Bone marrow (tissue), 2 donors: ENCODE results near the gene DCPS.
"Not testable (repeated sequence)": the region's sequence is repeated elsewhere in the genome, so short reads cannot be mapped to it uniquely, and the experiment has no call there.

Experiments
- DNase-seq, 2 donors: peaks; one replicate each; lab custom pipeline; 2025; lab: John Stamatoyannopoulos, UW

Gene DCPS

DNA sequence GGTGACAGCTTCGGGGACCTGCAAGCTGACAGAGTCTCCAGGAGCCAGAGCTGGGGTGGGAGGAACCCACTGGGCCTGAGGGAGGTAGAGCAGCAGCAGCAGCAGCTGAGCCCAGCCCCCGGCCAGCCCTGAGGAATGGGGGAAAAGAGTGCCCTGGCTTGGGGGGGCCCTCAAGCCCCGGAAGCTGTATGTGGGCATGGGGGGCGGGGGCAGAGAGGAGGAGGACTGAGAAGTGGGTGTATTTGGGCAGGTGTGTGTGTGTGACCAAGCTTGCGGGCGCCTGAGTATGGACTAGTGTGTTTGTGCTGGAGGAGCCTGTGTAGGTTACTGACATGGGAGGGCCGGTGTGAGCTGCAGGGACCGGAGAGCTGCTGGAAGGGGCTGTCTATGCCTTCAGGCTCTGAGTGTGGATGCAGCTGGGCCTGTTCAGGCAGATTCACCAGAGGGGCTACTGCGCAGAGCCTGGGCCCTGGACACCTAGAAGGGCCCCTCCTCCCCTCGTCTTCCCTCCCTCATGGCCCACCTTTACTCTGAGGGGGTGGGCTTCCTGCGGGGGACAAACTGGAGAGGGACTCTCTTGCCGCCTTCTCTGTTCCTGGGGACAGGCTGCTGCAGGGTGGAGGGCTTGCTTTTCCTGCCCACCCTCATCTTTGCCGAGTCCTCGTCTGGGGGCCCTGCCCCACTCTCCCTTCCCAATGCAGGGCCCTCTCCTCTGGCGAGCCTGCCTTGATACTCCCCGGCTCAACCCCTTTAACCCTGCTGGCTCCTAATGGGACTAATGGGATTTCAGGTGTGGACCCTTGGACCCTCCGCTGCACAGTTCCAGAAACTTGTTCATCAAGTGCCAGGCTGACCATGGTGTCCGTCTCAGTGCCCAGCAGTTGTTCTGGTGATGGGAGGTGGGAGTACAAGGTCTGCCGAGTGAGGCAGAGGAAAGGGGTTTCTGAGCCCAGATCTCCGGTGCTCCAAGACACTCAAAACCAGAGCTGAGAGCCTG is 79.8 kb downstream of the DCPS start:
- DNase-seq = no peak

DNA sequence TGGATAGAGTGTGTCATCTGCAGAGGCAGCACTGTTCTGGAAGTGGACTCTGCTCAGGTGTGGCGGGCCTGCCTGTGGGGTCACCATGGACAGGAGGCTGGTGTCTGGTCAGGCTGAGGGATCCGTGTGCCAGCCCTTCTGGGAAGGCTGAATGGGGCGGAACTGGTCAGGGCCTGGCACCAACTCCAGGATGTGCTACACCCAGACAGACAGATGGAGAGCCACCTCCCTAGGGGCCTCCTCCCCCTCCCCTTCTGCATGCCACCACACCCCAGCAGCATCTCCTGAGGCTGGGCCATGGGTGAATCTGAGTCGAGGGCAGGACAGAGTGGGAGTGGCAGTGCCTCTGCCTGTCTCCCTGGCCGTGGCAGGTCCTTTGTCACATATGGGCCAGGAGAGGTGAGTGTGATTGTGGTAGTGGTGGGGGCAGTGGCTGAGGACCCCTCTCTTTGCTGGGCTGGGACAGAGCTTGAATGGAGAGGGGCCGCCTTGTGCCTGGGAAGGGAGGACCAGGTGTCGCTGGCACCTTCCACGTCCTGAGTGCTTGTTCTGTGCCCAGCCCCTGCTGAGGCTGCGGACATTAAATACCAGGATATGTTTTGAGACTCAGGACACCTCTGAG is 80.7 kb downstream of the DCPS start:
- DNase-seq = no peak

DNA sequence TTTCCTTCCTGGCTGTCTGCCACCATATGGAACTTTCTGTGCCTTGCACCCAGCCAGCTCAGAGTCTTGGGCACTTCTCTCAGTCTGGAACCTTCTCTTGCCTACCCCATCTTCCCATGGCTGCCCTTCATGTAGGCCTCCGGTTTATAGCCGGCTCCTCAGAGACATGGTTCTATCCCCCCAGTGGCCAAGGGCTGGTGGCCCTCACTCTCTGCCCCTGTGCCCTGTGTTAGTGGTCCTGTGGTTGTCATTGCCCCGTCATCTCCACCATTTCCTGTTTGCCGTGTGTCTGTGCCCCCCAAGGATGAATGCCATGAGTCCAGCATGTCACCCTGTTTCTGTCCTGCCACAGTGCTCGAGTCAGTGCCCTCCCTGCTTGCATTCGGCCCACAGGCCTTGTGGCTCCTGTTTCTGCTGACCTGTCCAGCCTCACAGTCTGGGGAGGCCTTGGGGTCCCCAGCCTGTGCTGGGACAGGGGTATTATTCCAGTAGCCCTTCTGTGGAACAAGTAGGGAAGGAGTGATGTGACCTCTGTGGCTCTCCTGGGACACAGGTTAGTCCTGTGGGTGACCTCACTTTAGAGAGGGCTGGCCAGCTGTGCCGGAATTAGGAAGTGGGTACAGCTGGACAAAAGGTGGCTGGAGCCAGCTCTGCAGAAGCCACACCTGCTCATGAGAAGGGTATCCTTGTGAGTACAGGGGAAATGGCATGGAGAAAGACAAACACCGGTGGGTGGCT is 82.3 kb downstream of the DCPS start:
- DNase-seq = no peak

DNA sequence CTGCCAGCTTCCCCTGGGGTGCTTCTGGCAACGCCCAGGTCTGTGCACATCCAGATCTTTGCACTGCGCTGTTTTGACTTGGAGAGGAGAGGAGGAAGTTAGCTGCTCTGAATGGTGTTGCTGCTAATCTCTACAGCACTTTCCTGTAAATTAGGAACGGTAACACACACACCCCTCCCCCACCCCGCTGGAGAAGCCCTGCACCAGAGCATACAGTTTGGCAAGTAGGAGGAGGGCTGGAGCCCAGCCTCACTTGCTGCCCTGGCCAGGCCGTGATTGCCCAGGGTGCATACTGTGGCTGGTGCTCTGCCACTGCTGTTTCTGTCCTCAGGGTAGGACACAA is 82.8 kb downstream of the DCPS start:
- DNase-seq = peak in 1 of 2 donors; percentile 51

DNA sequence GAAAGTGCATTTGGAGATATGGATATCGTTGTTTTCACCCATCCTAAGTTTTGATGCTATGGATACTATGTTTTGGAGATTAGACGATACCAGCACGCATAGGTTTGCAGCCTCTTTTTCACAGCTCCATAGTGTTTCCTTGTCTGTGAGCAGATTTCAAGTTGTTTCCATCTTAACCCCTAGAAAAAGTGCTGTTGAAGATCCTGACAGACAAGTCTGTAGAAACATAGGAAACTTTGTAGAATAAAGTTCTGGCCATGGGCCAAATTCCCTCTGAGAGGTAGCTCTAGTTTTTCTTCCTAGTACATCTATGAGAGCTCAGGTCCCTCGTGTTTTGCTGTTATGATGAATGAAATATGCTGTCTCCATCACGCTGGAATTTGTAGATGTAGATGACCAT is 84.0 kb downstream of the DCPS start:
- no peak for DNase-seq

DNA sequence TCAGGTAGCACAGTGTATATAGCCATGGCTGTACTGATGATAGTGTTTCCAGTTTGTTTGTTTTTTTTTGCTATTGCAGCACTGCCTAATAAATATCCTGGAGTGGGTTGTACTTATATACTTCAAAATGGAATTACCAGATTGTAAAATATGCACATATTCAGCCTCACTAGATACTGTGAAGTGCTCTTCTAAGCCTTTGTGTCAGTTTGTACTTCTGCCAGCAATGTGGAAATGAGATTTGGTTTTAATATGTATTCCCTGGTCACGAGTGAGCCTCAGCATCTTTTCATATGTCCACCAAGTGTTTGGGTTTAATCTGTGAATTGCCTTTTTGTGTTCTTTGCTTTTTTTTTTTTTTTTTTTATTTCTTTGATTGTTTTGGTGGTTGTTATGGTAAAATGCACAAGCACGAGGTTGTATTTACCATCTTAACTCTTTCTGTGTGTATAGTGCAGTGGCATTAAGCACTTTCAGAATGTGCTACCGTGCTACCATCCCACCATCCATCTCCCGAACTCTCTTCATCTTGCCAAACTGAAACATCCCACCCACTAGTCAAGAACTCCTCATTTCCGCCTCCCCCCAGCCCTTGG is 86.5 kb downstream of the DCPS start:
- DNase-seq = no peak

DNA sequence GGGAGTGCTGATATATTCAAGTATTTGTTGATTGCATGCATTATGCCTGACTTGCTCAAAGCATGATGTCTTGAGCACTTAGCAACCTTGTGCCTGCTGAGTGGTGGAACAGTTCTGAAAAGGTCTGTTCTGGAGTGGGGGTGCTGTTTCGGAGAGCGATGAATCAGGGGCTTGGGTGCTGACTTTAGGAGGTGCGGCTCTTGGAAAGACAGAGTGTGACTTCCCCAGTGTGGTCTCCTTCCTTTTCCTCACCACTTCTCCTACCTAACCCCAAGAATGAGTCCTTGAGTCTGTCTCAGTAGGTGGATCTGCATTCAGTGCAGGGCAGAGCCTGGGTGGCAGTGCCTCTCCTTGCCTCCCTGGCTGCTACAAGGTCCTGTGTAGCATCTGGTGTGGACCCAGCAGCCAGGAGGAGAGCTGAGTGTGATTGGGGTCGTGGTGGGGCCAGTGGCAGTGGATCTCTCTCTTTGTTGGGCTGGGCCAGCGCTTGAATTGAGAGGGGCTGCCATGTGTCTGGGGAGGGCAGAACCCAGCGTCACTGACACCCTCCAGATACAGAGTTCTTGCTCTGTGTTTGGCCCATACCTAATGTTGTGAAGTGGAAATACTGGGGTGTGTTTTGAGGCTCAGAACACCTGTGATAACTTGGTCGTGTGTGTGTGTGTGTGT is 87.6 kb downstream of the DCPS start:
- DNase-seq = no peak

DNA sequence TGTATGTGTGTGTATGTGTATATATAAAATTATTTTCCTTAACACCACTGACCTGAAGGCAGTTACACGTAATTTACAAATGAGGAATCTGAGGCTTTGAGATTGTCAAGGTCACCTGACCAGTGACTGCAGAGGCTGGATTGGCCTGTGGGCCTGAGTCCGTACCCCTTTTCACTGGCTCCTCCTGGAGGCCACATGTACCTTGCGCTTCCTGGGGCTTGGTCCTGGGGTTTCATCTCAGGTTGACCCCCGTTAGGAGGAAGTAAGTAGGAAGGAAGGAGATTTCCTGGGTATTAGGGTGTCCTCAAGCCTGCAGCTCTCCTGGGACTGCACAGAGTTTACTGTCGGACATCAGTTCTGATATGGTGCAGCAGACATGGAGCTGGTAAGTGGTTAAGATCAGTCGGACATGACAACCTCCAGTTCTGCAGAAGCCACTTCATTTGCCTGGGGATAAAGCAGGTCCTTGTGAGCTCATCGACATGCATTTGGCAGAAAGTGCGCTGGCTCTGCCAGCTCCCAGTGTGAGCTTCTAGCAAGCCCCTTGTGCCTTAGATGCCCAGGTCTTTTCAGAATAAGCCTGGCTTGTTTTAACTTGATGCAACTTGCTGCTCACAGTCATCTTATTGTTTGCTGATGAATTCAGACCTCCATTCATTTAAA is 88.2 kb downstream of the DCPS start:
- no peak for DNase-seq

DNA sequence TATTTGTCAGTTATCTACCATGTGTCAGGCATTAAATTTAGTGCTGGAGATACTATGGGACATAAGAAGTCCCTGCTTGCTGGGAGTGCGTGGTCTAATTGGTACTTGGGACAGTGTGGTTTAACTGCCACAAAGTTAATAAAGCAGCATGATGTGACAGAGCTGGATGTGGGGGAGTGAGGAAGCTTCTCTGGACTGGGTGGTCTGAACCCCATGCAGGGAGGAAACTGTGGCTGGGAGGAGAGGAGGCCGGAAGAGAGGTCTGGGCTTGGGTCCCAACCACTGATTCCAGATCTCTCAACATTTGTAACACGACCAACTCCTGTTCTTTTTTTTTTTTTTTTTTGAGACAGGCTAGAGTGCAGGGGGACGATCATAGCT is 88.8 kb downstream of the DCPS start:
- peak in 1 of 2 donors; percentile 87 for DNase-seq

DNA sequence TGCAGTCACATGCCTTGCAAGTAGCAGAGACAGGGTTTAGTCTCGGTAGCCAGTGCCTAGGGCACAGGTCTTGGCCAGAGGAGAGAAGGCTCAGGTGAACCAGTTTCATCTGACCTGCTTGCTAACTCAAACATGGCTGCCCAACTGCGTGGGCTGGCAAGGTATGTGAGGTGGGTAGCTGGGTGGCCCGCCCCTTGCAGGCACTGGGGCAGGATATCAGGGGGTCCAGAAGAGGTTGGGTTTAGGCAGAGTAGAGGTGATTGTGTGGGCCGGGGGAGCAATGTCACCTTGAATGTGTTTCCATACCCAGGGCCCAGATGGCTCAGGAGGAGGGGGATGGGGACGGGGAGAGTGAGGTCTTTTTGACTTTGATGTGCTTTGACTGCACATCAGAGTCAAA is 89.3 kb downstream of the DCPS start:
- DNase-seq = no peak

DNA sequence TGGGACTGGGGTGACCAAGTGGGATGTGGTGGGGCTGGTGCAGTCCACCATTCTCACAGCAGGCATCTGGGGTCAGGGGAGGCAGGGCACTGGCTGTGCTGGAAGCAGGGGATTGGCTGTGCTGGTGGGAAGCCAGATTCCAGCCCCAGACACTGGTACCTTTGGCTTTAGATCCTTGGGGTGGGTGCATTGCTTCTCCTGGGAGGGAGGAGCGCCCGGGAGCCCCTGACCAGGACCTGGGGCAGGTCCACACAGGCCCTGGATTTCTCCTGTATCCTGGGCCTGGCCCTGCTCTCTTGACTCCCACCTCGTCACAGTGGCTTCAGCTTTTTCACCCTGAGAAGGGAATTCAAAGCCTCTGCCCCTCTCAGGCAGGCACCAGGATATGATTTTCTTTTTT is 90.2 kb downstream of the DCPS start:
- no peak for DNase-seq

DNA sequence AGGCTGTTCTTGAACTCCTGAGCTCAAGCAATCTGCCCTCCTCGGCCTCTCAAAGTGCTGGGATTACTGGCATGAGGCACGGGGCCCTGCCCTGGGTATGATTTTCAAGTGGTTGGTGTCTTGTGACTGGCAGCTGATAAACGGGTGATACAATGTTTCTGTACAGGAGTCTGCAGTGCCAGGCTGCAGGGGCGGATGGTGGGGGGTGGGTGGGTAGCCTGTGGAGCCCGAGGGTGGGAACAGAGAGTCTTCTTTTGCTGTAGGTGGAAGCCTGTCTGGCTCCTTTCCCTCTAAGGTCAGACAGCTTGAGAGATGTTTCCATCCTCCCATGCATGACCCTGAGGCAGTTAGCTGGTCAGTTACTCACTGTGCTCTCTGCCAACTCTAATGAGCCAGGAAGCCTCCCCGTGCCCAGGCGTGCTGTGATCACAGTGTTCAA is 90.8 kb downstream of the DCPS start:
- not testable (repeated sequence) for DNase-seq
